H1 (cell line): ENCODE results near the gene PRPS1. TPM values are rescaled to one million over a fixed set of nuclear protein-coding genes. Genes with fewer than 3 reads are reported as not detected.

Source experiments
- CHD2 ChIP-seq: IDR thresholded peaks from 2 replicates; pipeline ENCODE4 v1.6.1; 2012; ENCODE audit warnings: low read length, improper control_type of control experiment
- CHD7 ChIP-seq: fragments of 300-600 bp; sonication (generic); IDR thresholded peaks from 2 replicates; pipeline ENCODE4 v1.7.1; 2012; ENCODE audit warnings: low read length, moderate library complexity, mild to moderate bottlenecking, inconsistent platforms; ENCODE audit not compliant: insufficient replicate concordance
- CTBP2 ChIP-seq: IDR thresholded peaks from 2 replicates; pipeline ENCODE4 v1.7.0; 2011; ENCODE audit warnings: borderline replicate concordance, mild to moderate bottlenecking, moderate library complexity, mixed read lengths, low read length; ENCODE audit not compliant: insufficient read depth, insufficient read length
- EZH2 ChIP-seq: fragments of 200-600 bp; sonication (generic); IDR thresholded peaks from 2 replicates; pipeline ENCODE4 v1.7.1; 2012; ENCODE audit warnings: low read depth, mild to moderate bottlenecking, moderate library complexity, low read length, inconsistent platforms; ENCODE audit not compliant: severe bottlenecking
- GABPA ChIP-seq: IDR thresholded peaks from 2 replicates; pipeline ENCODE4 v1.6.1; 2011; ENCODE audit warnings: mild to moderate bottlenecking, low read length, moderate library complexity, borderline replicate concordance; ENCODE audit not compliant: insufficient read depth
- HDAC6 ChIP-seq: IDR thresholded peaks from one replicate; pipeline ENCODE4 v1.7.1; 2012; ENCODE audit warnings: low read depth, mild to moderate bottlenecking, inconsistent platforms, low read length, moderate library complexity
- JUN ChIP-seq: IDR thresholded peaks from 2 replicates; pipeline ENCODE4 v1.6.1; 2011; ENCODE audit warnings: low read depth, mild to moderate bottlenecking, improper control_type of control experiment, low read length
- POLR2A ChIP-seq, 2 experiments: IDR thresholded peaks; 1 replicate in 1 of 2; 2 replicates in 1 of 2; pipeline ENCODE4 v1.6.1; 2011; ENCODE audit warnings: low read depth in 2 of 2, low read length in 2 of 2, mild to moderate bottlenecking in 2 of 2; ENCODE audit errors: control extremely low read depth in 1 of 2
- RAD21 ChIP-seq, 2 experiments: IDR thresholded peaks in 1 of 2; conservative IDR thresholded peaks in 1 of 2; 2 replicates each; pipeline ENCODE4 v1.6.1; 2011; ENCODE audit warnings: low read depth in 2 of 2, low read length in 2 of 2, improper control_type of control experiment in 1 of 2, inconsistent platforms in 1 of 2, mild to moderate bottlenecking in 1 of 2, moderate library complexity in 1 of 2
- RBBP5 ChIP-seq: IDR thresholded peaks from 2 replicates; pipeline ENCODE4 v1.7.1; 2012; ENCODE audit warnings: low read depth, mild to moderate bottlenecking, inconsistent platforms, low read length, moderate library complexity, borderline replicate concordance
- SIX5 ChIP-seq: IDR thresholded peaks from 2 replicates; pipeline ENCODE4 v1.6.1; 2011; ENCODE audit warnings: mild to moderate bottlenecking, low read depth, low read length
- SP1 ChIP-seq: IDR thresholded peaks from 2 replicates; pipeline ENCODE4 v1.6.1; 2011; ENCODE audit warnings: low read depth, low read length
- polyA plus RNA-seq, 7 experiments: library from polyadenylated mRNA; depleted of rRNA in 3 of 7; stranded (reverse) in 5 of 7; unstranded in 2 of 7; fragments of >200 nt in 5 of 7; fragments of 200-250 nt in 2 of 7; gene quantifications; 1 replicate in 5 of 7; 2 replicates in 1 of 7; 4 replicates in 1 of 7; pipeline versions ENCODE4 v1.2.1 to v1.2.3, GENCODE V29; 2011 to 2013; ENCODE audit warnings: missing spikeins in 2 of 7, mixed read lengths in 2 of 7
- total RNA-seq: library from RNA; stranded (reverse); fragmentation: NEBNext Ultra II Directional; extraction: Animal tissue kit (Norgen Biotek cat#: 25700); gene quantifications from 2 replicates; pipeline ENCODE4 v1.2.1, GENCODE V29; 2021

The PRPS1 gene
- total and polyA plus RNA-seq, 2 of the 8 experiments (the other 6 are each of a cell fraction or from before 2014, with no cell fraction given): 90.1 to 110 TPM

GRCh38 chrX:107683931-107684330 lies 55.6 kb downstream of the PRPS1 start (continued):
- TF ChIP-seq CHD7 (no peak), RAD21 (IDR thresholded peaks at IDR 0.05 in 1 of 2, conservative IDR thresholded peaks at IDR 0.05 in 1 of 2; ENCODE audit: low read depth in 2 of 2, low read length in 2 of 2) (no peak), CHD2 (no peak), SP1 (no peak), EZH2 (no peak), JUN (no peak), GABPA (no peak), CTBP2 (no peak), POLR2A (IDR thresholded peaks at IDR 0.05; ENCODE audit: control extremely low read depth in 1 of 2, low read depth in 2 of 2, low read length in 2 of 2) (no peak), RBBP5 (no peak), HDAC6 (no peak), SIX5 (no peak)
